Left kidney (tissue), 2 donors: ENCODE measurements around the gene CCDC201. TPM values are rescaled to one million over a fixed set of nuclear protein-coding genes. Genes with fewer than 3 reads are reported as not detected.
"Not testable (repeated sequence)": the region's sequence is repeated elsewhere in the genome, so short reads cannot be mapped to it uniquely, and the experiment has no call there.

Experiments used
- DNase-seq: peaks from one replicate; pipeline ENCODE4 v3.0.0-alpha.2; 2013
- polyA plus RNA-seq: library from polyadenylated mRNA; unstranded; fragments of 120-200 nt; gene quantifications from one replicate; pipeline ENCODE4 v1.2.1, GENCODE V29; 2013; ENCODE audit not compliant: insufficient read length

The CCDC201 gene
- polyA plus RNA-seq, 1 donor = not detected

- not testable (repeated sequence) for DNase-seq
Measured at GRCh38 chr7:45817913-45818312, 55.0 kb downstream of the CCDC201 start.

- DNase-seq = not testable (repeated sequence)
Measured at GRCh38 chr7:45817016-45817415, 55.9 kb downstream of the CCDC201 start.

GRCh38 chr7:45814216-45815118 lies 58.4 kb downstream of the CCDC201 start:
- not testable (repeated sequence) for DNase-seq

- not testable (repeated sequence) for DNase-seq
Measured at GRCh38 chr7:45813771-45814170, 59.1 kb downstream of the CCDC201 start.

GRCh38 chr7:45812946-45813345 lies 59.9 kb downstream of the CCDC201 start:
- no peak for DNase-seq

GRCh38 chr7:45811652-45812234 lies 61.1 kb downstream of the CCDC201 start:
- DNase-seq = not testable (repeated sequence)

GRCh38 chr7:45810451-45811005 lies 62.4 kb downstream of the CCDC201 start:
- not testable (repeated sequence) for DNase-seq

Other genes starting within 250 kb of the CCDC201 start
- gene IGFBP1, start 15.4 kb upstream of the CCDC201 start, polyA plus RNA-seq = 0.17 TPM
- gene IGFBP3, start 48.2 kb upstream of the CCDC201 start, polyA plus RNA-seq = 62.6 TPM